H9 (cell line): Measurements from ENCODE around the gene KREMEN1. TPM values are rescaled to one million over a fixed set of nuclear protein-coding genes. Genes with fewer than 3 reads are reported as not detected.

Source experiments
- DNase-seq: peaks from one replicate; pipeline ENCODE4 v3.0.0-alpha.2; 2017
- H2AFZ ChIP-seq: one replicate; pipeline ENCODE4 v1.6.1; 2013; ENCODE audit warnings: mild to moderate bottlenecking, low read length, control low read depth, moderate library complexity
- H2AK5ac ChIP-seq: 2 replicates; pipeline ENCODE4 v1.6.1; 2013; ENCODE audit warnings: low read length, control low read depth, mixed read lengths; ENCODE audit not compliant: insufficient read length
- H2BK120ac ChIP-seq: one replicate; pipeline ENCODE4 v1.6.1; 2013; ENCODE audit warnings: low read depth, mild to moderate bottlenecking, low read length, control low read depth, inconsistent platforms; ENCODE audit not compliant: poor library complexity, severe bottlenecking
- H2BK12ac ChIP-seq: 2 replicates; pipeline ENCODE4 v1.6.1; 2013; ENCODE audit warnings: low read length, control low read depth, mixed read lengths, low read depth; ENCODE audit not compliant: insufficient read length
- H2BK15ac ChIP-seq: 2 replicates; pipeline ENCODE4 v1.6.1; 2013; ENCODE audit warnings: low read depth, low read length, control low read depth
- H2BK20ac ChIP-seq: one replicate; pipeline ENCODE4 v1.6.1; 2013; ENCODE audit warnings: low read depth, mild to moderate bottlenecking, low read length, control low read depth, inconsistent platforms; ENCODE audit not compliant: poor library complexity, severe bottlenecking
- H2BK5ac ChIP-seq: 2 replicates; pipeline ENCODE4 v1.6.1; 2013; ENCODE audit warnings: low read length, control low read depth, mixed read lengths; ENCODE audit not compliant: insufficient read length
- H3K14ac ChIP-seq: 2 replicates; pipeline ENCODE4 v1.6.1; 2013; ENCODE audit warnings: low read length, control low read depth; ENCODE audit not compliant: insufficient read depth
- H3K18ac ChIP-seq: 2 replicates; pipeline ENCODE4 v1.6.1; 2013; ENCODE audit warnings: low read depth, mild to moderate bottlenecking, mixed read lengths, low read length, control low read depth; ENCODE audit not compliant: insufficient read length
- H3K23ac ChIP-seq: 2 replicates; pipeline ENCODE4 v1.6.1; 2013; ENCODE audit warnings: low read length, control low read depth, mixed read lengths, low read depth; ENCODE audit not compliant: insufficient read length
- H3K23me2 ChIP-seq: 2 replicates; pipeline ENCODE4 v1.6.1; 2013; ENCODE audit warnings: low read depth, mild to moderate bottlenecking, mixed read lengths, low read length, control low read depth; ENCODE audit not compliant: insufficient read length, poor library complexity, severe bottlenecking
- H3K27ac ChIP-seq: 2 replicates; pipeline ENCODE4 v1.5.1; 2013; ENCODE audit warnings: low read length, control low read depth, mixed read lengths, low read depth; ENCODE audit not compliant: insufficient read length
- H3K27me3 ChIP-seq: 2 replicates; pipeline ENCODE4 v1.6.1; 2013; ENCODE audit warnings: low read length, control low read depth, inconsistent platforms; ENCODE audit not compliant: insufficient read depth
- H3K4ac ChIP-seq: 2 replicates; pipeline ENCODE4 v1.6.1; 2013; ENCODE audit warnings: low read depth, mild to moderate bottlenecking, control low read depth, inconsistent platforms, low read length, moderate library complexity
- H3K4me1 ChIP-seq: 2 replicates; pipeline ENCODE4 v1.6.1; 2013; ENCODE audit warnings: low read length, control low read depth, inconsistent platforms; ENCODE audit not compliant: insufficient read depth
- H3K4me2 ChIP-seq: 2 replicates; pipeline ENCODE4 v1.6.1; 2013; ENCODE audit warnings: low read length, control low read depth, mixed read lengths; ENCODE audit not compliant: insufficient read length, insufficient read depth
- H3K56ac ChIP-seq: 2 replicates; pipeline ENCODE4 v1.6.1; 2013; ENCODE audit warnings: low read depth, mild to moderate bottlenecking, mixed read lengths, low read length, control low read depth; ENCODE audit not compliant: insufficient read length
- H3K79me1 ChIP-seq: 2 replicates; pipeline ENCODE4 v1.6.1; 2013; ENCODE audit warnings: low read depth, mild to moderate bottlenecking, moderate library complexity, low read length, control low read depth, inconsistent platforms; ENCODE audit not compliant: insufficient read depth, poor library complexity, severe bottlenecking
- H3K79me2 ChIP-seq: 2 replicates; pipeline ENCODE4 v1.6.1; 2013; ENCODE audit warnings: low read length, control low read depth, inconsistent platforms; ENCODE audit not compliant: insufficient read depth
- H3K9ac ChIP-seq: 2 replicates; pipeline ENCODE4 v1.6.1; 2013; ENCODE audit warnings: low read length, control low read depth, mixed read lengths; ENCODE audit not compliant: insufficient read length; ENCODE audit errors: extremely low read depth
- H3K9me3 ChIP-seq: one replicate; pipeline ENCODE4 v1.6.1; 2013; ENCODE audit warnings: low read depth, low read length, inconsistent platforms; ENCODE audit not compliant: control insufficient read depth
- H3T11ph ChIP-seq: one replicate; pipeline ENCODE4 v1.6.1; 2013; ENCODE audit warnings: mild to moderate bottlenecking, low read length, control low read depth, inconsistent platforms
- H4K20me1 ChIP-seq: one replicate; pipeline ENCODE4 v1.6.1; 2013; ENCODE audit not compliant: control insufficient read depth, insufficient read length, insufficient read depth
- H4K5ac ChIP-seq: 2 replicates; pipeline ENCODE4 v1.6.1; 2013; ENCODE audit warnings: low read depth, mild to moderate bottlenecking, mixed read lengths, low read length, control low read depth; ENCODE audit not compliant: insufficient read length
- H4K8ac ChIP-seq: replicated peaks from 2 replicates; pipeline ENCODE4 v1.6.1; 2013; ENCODE audit warnings: low read length, control low read depth, mixed read lengths, low read depth; ENCODE audit not compliant: insufficient read length
- H4K91ac ChIP-seq: 2 replicates; pipeline ENCODE4 v1.6.1; 2013; ENCODE audit warnings: low read depth, mild to moderate bottlenecking, moderate library complexity, mixed read lengths, low read length, control low read depth; ENCODE audit not compliant: insufficient read length
- H3K27ac Mint-ChIP-seq, 3 experiments: 2 replicates in 2 of 3; 3 replicates in 1 of 3; pipeline ENCODE4 v1.8.0; 2020 to 2021; ENCODE audit warnings: mixed read lengths in 3 of 3, mild to moderate bottlenecking in 1 of 3, moderate library complexity in 1 of 3
- H3K27me3 Mint-ChIP-seq: 2 replicates; pipeline ENCODE4 v1.8.0; 2021; ENCODE audit warnings: low read depth, mild to moderate bottlenecking, moderate library complexity, mixed read lengths
- H3K36me3 Mint-ChIP-seq, 3 experiments: 2 replicates in 2 of 3; 3 replicates in 1 of 3; pipeline ENCODE4 v1.8.0; 2020 to 2021; ENCODE audit warnings: low read depth in 3 of 3, mixed read lengths in 3 of 3; ENCODE audit not compliant: insufficient read depth in 1 of 3
- H3K4me1 Mint-ChIP-seq, 2 experiments: 2 replicates each; pipeline ENCODE4 v1.8.0; 2020; ENCODE audit warnings: mixed read lengths in 2 of 2
- H3K4me3 Mint-ChIP-seq, 2 experiments: 2 replicates in 1 of 2; 3 replicates in 1 of 2; pipeline ENCODE4 v1.8.0; 2020 to 2021; ENCODE audit warnings: mild to moderate bottlenecking in 2 of 2, mixed read lengths in 2 of 2, moderate library complexity in 1 of 2
- H3K9me3 Mint-ChIP-seq, 2 experiments: 2 replicates in 1 of 2; 3 replicates in 1 of 2; pipeline ENCODE4 v1.8.0; 2020; ENCODE audit warnings: mild to moderate bottlenecking in 2 of 2, mixed read lengths in 2 of 2, moderate library complexity in 1 of 2
- WGBS: extraction: QIAGEN DNeasy Blood & Tissue Kit; methylation state at CpG from one replicate; pipeline ENCODE4 v1.1.7; 2013; ENCODE audit warnings: missing lambda C conversion rate, low lambda C conversion rate, mixed read lengths; ENCODE audit not compliant: insufficient read length; ENCODE audit errors: extremely low coverage; 5-methylcytosine and 5-hydroxymethylcytosine counted together
- total RNA-seq: library from RNA; stranded (reverse); gene quantifications from 2 replicates; pipeline ENCODE4 v1.2.1, GENCODE V29; 2021
- TF ChIP-seq, protein P1 (sequence below): fragments of 200-600 bp; sonication (generic); conservative IDR thresholded peaks from 3 replicates; pipeline ENCODE4 v1.8.0; 2021; ENCODE audit warnings: antibody characterized with exemption, mild to moderate bottlenecking

The KREMEN1 gene
- total RNA-seq, 1 experiment from 2014 or later, result 2.4 TPM

DNA sequence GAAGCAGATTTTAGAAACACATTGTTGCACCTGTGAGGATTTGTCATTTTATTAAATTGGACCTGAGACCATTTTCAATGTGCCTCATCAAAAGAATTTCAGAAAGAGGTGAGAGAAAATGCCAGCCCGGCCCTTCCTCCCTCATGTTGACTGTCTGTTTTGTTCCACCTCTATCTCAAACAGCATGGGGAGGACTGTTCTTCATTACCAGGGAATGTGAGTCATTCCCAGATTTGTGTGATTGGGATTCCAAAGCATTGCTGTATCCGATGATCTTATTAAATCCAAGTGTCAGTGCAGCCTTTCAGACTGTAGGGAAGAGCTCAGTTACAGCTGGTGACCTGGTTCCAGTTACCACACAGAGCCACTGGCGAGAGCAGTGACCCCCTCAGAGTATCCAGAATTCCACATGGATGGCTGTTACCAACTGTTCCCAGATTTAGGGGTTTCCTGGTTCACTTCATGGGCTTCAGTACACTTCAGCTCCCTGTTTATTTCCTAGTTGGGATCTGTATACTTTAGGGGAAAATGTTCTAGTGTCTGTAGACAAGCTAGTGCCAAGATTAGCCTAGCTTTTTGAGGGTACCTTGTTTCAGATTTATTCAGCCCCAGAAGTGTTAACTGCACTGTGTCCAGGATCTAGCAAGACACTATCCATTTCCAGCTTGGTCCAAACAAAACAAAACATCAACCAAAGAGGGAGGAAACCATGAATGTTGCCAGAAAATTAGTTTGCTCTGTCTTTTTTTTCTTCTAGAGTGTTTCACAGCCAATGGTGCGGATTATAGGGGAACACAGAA is 20.9 kb downstream of the KREMEN1 start:
- H2BK5ac ChIP-seq, result no peak overlapping the region
- H3K9ac ChIP-seq, result no peak overlapping the region
- no peak overlapping the region for H3K4me2 ChIP-seq

More for the DNA sequence above, 20.9 kb downstream of the KREMEN1 start:
- Histone ChIP-seq H3K14ac (no peak overlapping the region), H2BK120ac (no peak overlapping the region), H2BK15ac (no peak overlapping the region), H4K20me1 (no peaks in the 10 kb centered on the region), H4K5ac (no peak overlapping the region), H2AFZ (no peak overlapping the region), H2AK5ac (no peak overlapping the region), H4K91ac (no peak overlapping the region), H4K8ac (no peak overlapping the region), H3K56ac (no peak overlapping the region), H3K4ac (no peak overlapping the region), H3K79me2 (no peaks in the 10 kb centered on the region), H3K23me2 (no peaks in the 10 kb centered on the region), H2BK12ac (no peak overlapping the region), H3K27ac (no peak overlapping the region), H3T11ph (no peak overlapping the region), H3K27me3 (no peaks in the 10 kb centered on the region), H3K23ac (no peak overlapping the region), H3K4me1 (peaks cover 4% of the 10 kb centered on the region; the same call in 1 of the 2 replicates), H3K18ac (no peak overlapping the region), H3K79me1 (no peaks in the 10 kb centered on the region), H3K9me3 (no peaks in the 10 kb centered on the region), H2BK20ac (no peak overlapping the region)
- no peak for DNase-seq
- Mint-ChIP-seq H3K9me3 (no peaks in the 10 kb centered on the region), H3K4me3 (no peak overlapping the region), H3K27ac (no peak overlapping the region; a peak in 2 of 7 replicates), H3K27me3 (no peaks in the 10 kb centered on the region; the same call in 1 of the 2 replicates), H3K36me3 (peaks cover 0 to 3% (median 0%) of the 10 kb centered on the region in 3 experiments; a peak in 1 of 7 replicates), H3K4me1 (peaks cover 13 to 21% of the 10 kb centered on the region in 2 experiments)
- WGBS, result no CpG with 5 or more reads among the region's 4 CpGs
- TF ChIP-seq, protein P1, sequence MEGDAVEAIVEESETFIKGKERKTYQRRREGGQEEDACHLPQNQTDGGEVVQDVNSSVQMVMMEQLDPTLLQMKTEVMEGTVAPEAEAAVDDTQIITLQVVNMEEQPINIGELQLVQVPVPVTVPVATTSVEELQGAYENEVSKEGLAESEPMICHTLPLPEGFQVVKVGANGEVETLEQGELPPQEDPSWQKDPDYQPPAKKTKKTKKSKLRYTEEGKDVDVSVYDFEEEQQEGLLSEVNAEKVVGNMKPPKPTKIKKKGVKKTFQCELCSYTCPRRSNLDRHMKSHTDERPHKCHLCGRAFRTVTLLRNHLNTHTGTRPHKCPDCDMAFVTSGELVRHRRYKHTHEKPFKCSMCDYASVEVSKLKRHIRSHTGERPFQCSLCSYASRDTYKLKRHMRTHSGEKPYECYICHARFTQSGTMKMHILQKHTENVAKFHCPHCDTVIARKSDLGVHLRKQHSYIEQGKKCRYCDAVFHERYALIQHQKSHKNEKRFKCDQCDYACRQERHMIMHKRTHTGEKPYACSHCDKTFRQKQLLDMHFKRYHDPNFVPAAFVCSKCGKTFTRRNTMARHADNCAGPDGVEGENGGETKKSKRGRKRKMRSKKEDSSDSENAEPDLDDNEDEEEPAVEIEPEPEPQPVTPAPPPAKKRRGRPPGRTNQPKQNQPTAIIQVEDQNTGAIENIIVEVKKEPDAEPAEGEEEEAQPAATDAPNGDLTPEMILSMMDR, result no peak
